Activated T-helper 1 cell treated with anti-CD3 and anti-CD28 coated beads, Interleukin-12 subunit alpha, Interleukin-12 subunit beta, Interleukin-2, Interleukin-4 antibody, amounts not matched to agents 30 ng/mL and 10 ng/mL and 1 ng/mL, durations not matched to agents 14 hours and 24 hours and 36 hours (primary cell): ENCODE data around the gene SMIM27. TPM values are rescaled to one million over a fixed set of nuclear protein-coding genes. Genes with fewer than 3 reads are reported as not detected.
"Not testable (repeated sequence)": the region's sequence is repeated elsewhere in the genome, so short reads cannot be mapped to it uniquely, and the experiment has no call there.

Experiments used
- DNase-seq: peaks from one replicate; pipeline ENCODE4 v3.0.0; 2021; ENCODE audit warnings: low spot score
- H3K27ac Mint-ChIP-seq: one replicate; pipeline ENCODE4 v1.8.0; 2021; ENCODE audit warnings: mild to moderate bottlenecking, mixed read lengths
- H3K27me3 Mint-ChIP-seq: one replicate; pipeline ENCODE4 v1.8.0; 2022; ENCODE audit warnings: mild to moderate bottlenecking, moderate library complexity, mixed read lengths; ENCODE audit not compliant: insufficient read depth
- H3K36me3 Mint-ChIP-seq: one replicate; pipeline ENCODE4 v1.8.0; 2021; ENCODE audit warnings: low read depth, mixed read lengths
- H3K4me1 Mint-ChIP-seq: one replicate; pipeline ENCODE4 v1.8.0; 2021; ENCODE audit warnings: low read depth, mixed read lengths
- H3K4me3 Mint-ChIP-seq: one replicate; pipeline ENCODE4 v1.8.0; 2021; ENCODE audit warnings: mild to moderate bottlenecking, moderate library complexity, mixed read lengths
- H3K9me3 Mint-ChIP-seq: one replicate; pipeline ENCODE4 v1.8.0; 2021; ENCODE audit warnings: mixed read lengths
- intact Hi-C: fragments of 100-400 bp; cut with micrococcal nuclease; formaldehyde crosslinking; loops from one replicate; pipeline ENCODE4 v1.15.1; 2024
- total RNA-seq: library from RNA; stranded (reverse); gene quantifications from 2 replicates; pipeline ENCODE4 v1.2.3, GENCODE V29; 2022

Gene SMIM27
- total RNA-seq, 1 donor from 2014 or later = 11.0 TPM

DNA sequence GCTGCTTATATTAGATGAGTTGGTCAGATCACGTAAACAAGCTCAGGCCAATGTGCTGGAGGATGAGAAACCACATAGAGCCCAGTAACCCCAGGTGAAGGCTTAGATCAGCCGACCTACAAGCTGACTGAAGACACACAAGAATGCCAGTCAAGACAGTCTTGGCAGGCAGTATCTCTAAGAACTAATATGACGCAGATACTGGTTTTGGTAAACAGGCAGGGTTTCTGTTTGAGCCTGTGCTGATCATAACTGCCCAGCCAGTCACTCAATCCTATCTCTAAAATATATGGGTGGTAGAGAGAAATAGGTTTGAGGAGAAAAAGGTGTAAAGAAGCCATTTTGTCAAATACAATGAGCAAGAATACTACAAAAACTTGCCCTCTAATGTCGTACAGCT, 18.3 kb upstream of the SMIM27 start:
- Mint-ChIP-seq H3K4me1 (no peaks in the 10 kb centered on the region), H3K4me3 (no peak overlapping the region), H3K36me3 (peaks cover 13% of the 10 kb centered on the region), H3K27ac (no peak overlapping the region), H3K27me3 (no peaks in the 10 kb centered on the region), H3K9me3 (no peaks in the 10 kb centered on the region)
- intact Hi-C loops = no loop called here
- no peak for DNase-seq

DNA sequence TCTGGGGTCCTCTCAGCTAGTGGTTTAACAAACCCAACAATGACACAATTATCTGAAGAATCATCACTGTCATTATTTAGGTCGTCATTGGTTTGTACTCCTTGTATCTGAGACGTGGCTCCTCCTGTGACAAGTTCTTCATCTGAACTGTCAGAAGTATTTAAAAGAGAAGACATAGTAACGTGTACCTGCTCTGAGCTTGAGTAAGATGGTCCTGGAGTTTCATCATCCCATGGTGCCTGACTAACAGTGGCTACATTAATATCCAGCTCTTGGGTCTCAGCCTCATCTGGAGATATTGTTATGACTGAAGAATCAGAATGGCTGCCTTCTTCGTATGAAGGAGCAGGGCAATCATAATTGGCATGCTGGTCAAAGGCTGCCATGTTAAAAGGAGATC, 9.1 kb upstream of the SMIM27 start:
- Mint-ChIP-seq H3K36me3 (peaks cover 18% of the 10 kb centered on the region), H3K4me1 (peaks cover 8% of the 10 kb centered on the region), H3K27me3 (no peaks in the 10 kb centered on the region), H3K9me3 (no peaks in the 10 kb centered on the region), H3K4me3 (no peak overlapping the region), H3K27ac (no peak overlapping the region)
- DNase-seq = no peak
- intact Hi-C loops = no loop called here

DNA sequence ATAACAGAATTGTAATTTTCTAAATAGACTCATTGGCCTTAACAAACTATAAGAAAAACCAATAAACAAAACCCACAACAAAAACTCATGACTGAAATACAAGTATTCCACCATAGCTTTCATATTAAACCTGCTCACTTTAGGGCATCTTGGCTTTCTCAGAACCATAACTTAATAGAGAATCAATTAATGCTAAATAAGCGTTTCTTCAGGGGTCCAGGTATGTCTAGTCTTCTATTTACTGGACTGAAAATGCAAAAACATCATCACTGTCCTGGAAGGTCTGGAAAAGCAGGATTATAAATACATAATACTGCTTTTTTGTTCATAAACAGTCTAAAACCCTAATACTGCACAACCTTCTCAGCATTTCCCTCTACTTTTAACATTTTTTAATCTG, 6.2 kb upstream of the SMIM27 start:
- Mint-ChIP-seq H3K9me3 (no peaks in the 10 kb centered on the region), H3K4me3 (no peak overlapping the region), H3K4me1 (peaks cover 27% of the 10 kb centered on the region), H3K27me3 (no peaks in the 10 kb centered on the region), H3K36me3 (peaks cover 28% of the 10 kb centered on the region), H3K27ac (no peak overlapping the region)
- no peak for DNase-seq
- intact Hi-C loops = no loop called here

DNA sequence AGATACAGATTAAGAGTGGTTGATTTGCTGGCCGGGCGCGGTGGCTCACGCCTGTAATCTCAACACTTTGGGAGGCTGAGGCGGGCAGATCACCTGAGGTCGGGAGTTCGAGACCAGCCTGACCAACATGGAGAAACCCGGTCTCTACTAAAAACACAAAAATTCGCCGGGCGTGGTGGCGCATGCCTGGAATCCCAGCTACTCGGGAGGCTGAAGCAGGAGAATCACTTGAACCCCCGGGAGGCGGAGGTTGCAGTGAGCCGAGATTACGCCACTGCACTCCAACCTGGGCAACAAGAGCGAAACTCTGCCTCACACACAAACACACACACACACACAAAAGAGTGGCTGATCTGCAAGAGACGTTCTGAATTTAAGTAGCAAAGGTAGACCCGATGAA, 3.9 kb upstream of the SMIM27 start:
- H3K27ac Mint-ChIP-seq, intact Hi-C loops, H3K27me3 Mint-ChIP-seq, H3K9me3 Mint-ChIP-seq, H3K4me3 Mint-ChIP-seq, DNase-seq: not testable (repeated sequence)
- H3K36me3 Mint-ChIP-seq = peaks cover 21% of the 10 kb centered on the region
- peaks cover 35% of the 10 kb centered on the region for H3K4me1 Mint-ChIP-seq

DNA sequence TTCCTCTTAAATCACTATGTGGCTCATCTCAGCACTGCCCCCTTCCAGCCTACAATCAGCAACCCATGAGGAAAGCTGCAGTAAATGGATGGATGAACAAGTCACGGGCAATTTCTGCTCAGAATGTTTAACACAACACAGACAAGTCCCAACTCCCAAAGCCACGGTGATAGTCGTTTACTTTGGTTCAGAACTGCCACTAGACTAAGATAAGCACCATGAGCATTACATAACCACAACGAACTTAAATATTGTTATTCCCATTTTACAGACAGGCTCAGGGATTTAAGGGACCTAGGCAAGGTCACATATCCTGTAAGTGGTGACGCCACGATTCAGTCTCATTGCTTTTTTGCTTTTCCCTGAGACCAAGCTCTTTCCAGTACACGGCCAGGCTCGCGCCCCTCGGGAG, 2.0 kb upstream of the SMIM27 start:
- no peak for DNase-seq
- Mint-ChIP-seq H3K4me3 (peak overlapping the region; percentile 93), H3K27ac (peak overlapping the region; percentile 67), H3K27me3 (no peaks in the 10 kb centered on the region), H3K4me1 (peaks cover 40% of the 10 kb centered on the region), H3K9me3 (no peaks in the 10 kb centered on the region), H3K36me3 (peaks cover 21% of the 10 kb centered on the region)
- intact Hi-C loops = loop anchor here (1.0 to 5.0 kb wide), 7 partner anchors 58 to 1907 kb away; partner anchors contain the start of genes B4GALT1, CHMP5, DNAI1 and FAM219A

GRCh38 chr9:32550562-32551275, 1.4 kb upstream of the SMIM27 start:
- H3K27me3 Mint-ChIP-seq = no peaks in the 10 kb centered on the region
- no peaks in the 10 kb centered on the region for H3K9me3 Mint-ChIP-seq
- peak overlapping the region; percentile 99 for H3K27ac Mint-ChIP-seq
- intact Hi-C loops = loop anchor here (1.0 to 5.0 kb wide), 11 partner anchors 25 to 1907 kb away; partner anchors contain the start of genes ACO1, APTX, B4GALT1 and CHMP5
- DNase-seq = peak; percentile 91
- peak overlapping the region; percentile 93 for H3K4me3 Mint-ChIP-seq
- peaks cover 21% of the 10 kb centered on the region for H3K36me3 Mint-ChIP-seq
- H3K4me1 Mint-ChIP-seq = peaks cover 39% of the 10 kb centered on the region

GRCh38 chr9:32551276-32552051, 663 bp upstream of the SMIM27 start:
- intact Hi-C loops = loop anchor here (1.0 to 5.0 kb wide), 12 partner anchors 22 to 1906 kb away; partner anchors contain the start of genes ACO1, APTX, B4GALT1 and CHMP5
- H3K4me1 Mint-ChIP-seq = peaks cover 36% of the 10 kb centered on the region
- no peaks in the 10 kb centered on the region for H3K9me3 Mint-ChIP-seq
- peak; percentile 30 for DNase-seq
- no peaks in the 10 kb centered on the region for H3K27me3 Mint-ChIP-seq
- H3K36me3 Mint-ChIP-seq = peaks cover 19% of the 10 kb centered on the region
- H3K4me3 Mint-ChIP-seq = peak overlapping the region; percentile 93
- H3K27ac Mint-ChIP-seq = peak overlapping the region; percentile 99

DNA sequence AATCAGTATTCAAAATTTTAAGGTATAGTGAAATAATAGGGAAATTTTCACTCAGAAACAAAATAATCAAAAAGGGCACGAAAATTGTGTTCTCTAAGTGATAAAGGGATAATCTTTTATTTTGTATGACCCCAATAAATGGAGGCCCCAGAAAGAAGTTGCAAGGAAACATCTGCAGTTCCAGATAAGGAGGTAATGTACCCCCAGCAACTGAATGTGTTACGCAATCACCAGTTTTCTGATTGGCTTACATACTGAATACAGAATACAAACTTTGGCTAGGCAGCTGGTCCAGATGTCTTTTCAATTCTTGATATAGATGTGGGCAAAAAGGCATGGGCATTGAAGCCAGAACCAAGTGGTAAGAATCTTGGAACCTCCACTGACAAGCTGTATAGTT, 2.0 kb downstream of the SMIM27 start:
- H3K4me1 Mint-ChIP-seq = peaks cover 30% of the 10 kb centered on the region

GRCh38 chr9:32554591-32554990, 2.5 kb downstream of the SMIM27 start:
- no peak overlapping the region for H3K27ac Mint-ChIP-seq
- peaks cover 12% of the 10 kb centered on the region for H3K36me3 Mint-ChIP-seq
- no peaks in the 10 kb centered on the region for H3K9me3 Mint-ChIP-seq
- H3K4me3 Mint-ChIP-seq = no peak overlapping the region
- H3K4me1 Mint-ChIP-seq = peaks cover 25% of the 10 kb centered on the region
- DNase-seq = no peak
- no peaks in the 10 kb centered on the region for H3K27me3 Mint-ChIP-seq
- intact Hi-C loops = loop anchor here (5.0 kb wide), 5 partner anchors 62 to 1903 kb away; partner anchors contain the start of genes CHMP5, DNAI1, FAM219A and UBAP1

More for the DNA sequence above, 2.0 kb downstream of the SMIM27 start:
- intact Hi-C loops = loop anchor here (5.0 kb wide), 5 partner anchors 62 to 1903 kb away; partner anchors contain the start of genes CHMP5, DNAI1, FAM219A and UBAP1
- H3K4me3 Mint-ChIP-seq = peak overlapping the region; percentile 63
- H3K27me3 Mint-ChIP-seq = no peaks in the 10 kb centered on the region
- H3K36me3 Mint-ChIP-seq = peaks cover 14% of the 10 kb centered on the region
- no peaks in the 10 kb centered on the region for H3K9me3 Mint-ChIP-seq
- no peak overlapping the region for H3K27ac Mint-ChIP-seq
- no peak for DNase-seq

GRCh38 chr9:32558408-32558934, 6.3 kb downstream of the SMIM27 start:
- H3K27ac Mint-ChIP-seq = no peak overlapping the region
- no peaks in the 10 kb centered on the region for H3K27me3 Mint-ChIP-seq
- H3K36me3 Mint-ChIP-seq = peaks cover 10% of the 10 kb centered on the region
- peaks cover 9% of the 10 kb centered on the region for H3K4me1 Mint-ChIP-seq
- no peak for DNase-seq
- H3K4me3 Mint-ChIP-seq = no peak overlapping the region
- intact Hi-C loops = no loop called here
- no peaks in the 10 kb centered on the region for H3K9me3 Mint-ChIP-seq

DNA sequence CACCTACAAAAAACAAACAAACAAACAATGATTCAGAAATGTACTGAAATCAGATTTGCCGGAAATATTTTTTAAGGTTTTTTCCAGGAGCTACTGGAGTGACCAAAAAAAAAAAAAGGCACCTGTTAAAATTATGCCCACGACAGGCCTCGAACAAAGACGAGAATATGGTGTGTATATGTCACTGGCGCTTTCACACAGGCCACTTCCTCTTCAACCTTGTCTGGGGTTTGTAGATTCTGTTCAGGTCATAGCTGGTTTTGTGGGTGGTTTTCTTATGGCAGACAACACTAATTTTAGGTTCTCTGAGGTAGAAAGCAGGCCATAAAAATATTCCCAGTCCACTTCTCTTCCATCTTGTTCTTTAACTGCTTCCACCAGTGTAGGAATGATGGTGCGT, 13.8 kb downstream of the SMIM27 start:
- Mint-ChIP-seq H3K9me3 (no peaks in the 10 kb centered on the region), H3K4me3 (no peak overlapping the region), H3K36me3 (peaks cover 33% of the 10 kb centered on the region), H3K4me1 (peaks cover 18% of the 10 kb centered on the region), H3K27ac (no peak overlapping the region), H3K27me3 (no peaks in the 10 kb centered on the region)
- DNase-seq = no peak
- intact Hi-C loops = no loop called here

DNA sequence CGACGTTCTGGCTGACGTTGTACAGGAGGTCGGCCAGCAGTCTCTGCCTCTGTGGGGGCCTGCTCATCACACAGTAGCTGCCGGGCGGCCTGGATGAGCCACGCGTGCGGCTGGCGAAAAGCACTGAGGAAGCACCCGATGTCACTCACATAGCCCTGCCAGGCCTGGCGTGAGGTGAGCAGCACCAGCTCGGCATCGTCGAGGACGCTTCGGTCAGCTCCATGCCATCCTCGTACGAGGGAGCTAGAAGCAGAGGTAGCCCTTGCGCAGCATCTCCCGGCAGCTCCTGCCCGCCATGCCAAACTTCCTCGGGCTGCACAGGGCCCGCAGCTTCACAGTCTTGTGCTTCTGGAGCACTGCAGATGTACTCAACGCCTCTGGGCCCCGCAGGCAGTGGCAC, 14.6 kb downstream of the SMIM27 start:
- H3K27ac Mint-ChIP-seq = no peak overlapping the region
- H3K9me3 Mint-ChIP-seq = no peaks in the 10 kb centered on the region
- H3K36me3 Mint-ChIP-seq = peaks cover 30% of the 10 kb centered on the region
- H3K27me3 Mint-ChIP-seq = no peaks in the 10 kb centered on the region
- intact Hi-C loops = no loop called here
- peaks cover 18% of the 10 kb centered on the region for H3K4me1 Mint-ChIP-seq
- no peak for DNase-seq
- H3K4me3 Mint-ChIP-seq = no peak overlapping the region

- H3K4me1 Mint-ChIP-seq = peaks cover 27% of the 10 kb centered on the region
- peaks cover 18% of the 10 kb centered on the region for H3K36me3 Mint-ChIP-seq
- no peak for DNase-seq
- H3K9me3 Mint-ChIP-seq = no peaks in the 10 kb centered on the region
- H3K27ac Mint-ChIP-seq = no peak overlapping the region
- intact Hi-C loops = loop anchor here (5.0 kb wide), 1 partner anchor 507 kb away; the partner anchor contains the start of gene SMU1
- H3K4me3 Mint-ChIP-seq = no peak overlapping the region
- H3K27me3 Mint-ChIP-seq = peaks cover 2% of the 10 kb centered on the region
Measured at GRCh38 chr9:32570262-32570661, 18.1 kb downstream of the SMIM27 start.
